Suprapubic skin (tissue), 4 donors: Measurements from ENCODE around the gene CAMK2G. TPM values are rescaled to one million over a fixed set of nuclear protein-coding genes. Genes with fewer than 3 reads are reported as not detected.
"Not testable (repeated sequence)": the region's sequence is repeated elsewhere in the genome, so short reads cannot be mapped to it uniquely, and the experiment has no call there.

ENCODE experiments used
- DNase-seq, 2 donors: peaks; one replicate each; pipeline ENCODE4 v3.0.0-alpha.2; 2019; ENCODE audit warnings: low spot score in 2 of 2
- H3K27ac ChIP-seq: fragments of 200-600 bp; sonication (generic); one replicate; pipeline ENCODE4 v1.5.1; 2019
- H3K27me3 ChIP-seq: fragments of 200-600 bp; sonication (generic); one replicate; pipeline ENCODE4 v1.5.1; 2019
- H3K36me3 ChIP-seq: fragments of 200-600 bp; sonication (generic); one replicate; pipeline ENCODE4 v1.5.1; 2019
- H3K4me1 ChIP-seq: fragments of 200-600 bp; sonication (generic); one replicate; pipeline ENCODE4 v1.5.1; 2019
- H3K4me3 ChIP-seq: fragments of 200-600 bp; sonication (generic); one replicate; pipeline ENCODE4 v1.5.1; 2019; ENCODE audit warnings: mild to moderate bottlenecking
- H3K9me3 ChIP-seq: fragments of 200-600 bp; sonication (generic); one replicate; pipeline ENCODE4 v1.5.1; 2019
- EP300 ChIP-seq: sonication (generic); formaldehyde crosslinking; IDR thresholded peaks from one replicate; pipeline ENCODE4 v1.6.1; 2017; ENCODE audit warnings: antibody characterized with exemption
- POLR2A ChIP-seq, 2 donors: fragments of 450-650 bp; IDR thresholded peaks; one replicate each; pipeline ENCODE4 v1.6.1; 2017; ENCODE audit warnings: antibody characterized with exemption in 2 of 2, mild to moderate bottlenecking in 2 of 2, moderate library complexity in 2 of 2
- POLR2AphosphoS5 ChIP-seq, 3 donors: sonication (generic); formaldehyde crosslinking; IDR thresholded peaks; one replicate each; pipeline ENCODE4 v1.6.1; 2017; ENCODE audit warnings: antibody characterized with exemption in 3 of 3
- WGBS: methylation state at CpG from one replicate; pipeline ENCODE4 v1.1.5; 2018; 5-methylcytosine and 5-hydroxymethylcytosine counted together
- total RNA-seq, 4 donors: library from RNA; depleted of rRNA; stranded (reverse); fragments of >200 nt; gene quantifications; one replicate each; pipeline ENCODE4 v1.1.0, GENCODE V29; 2016
- TF ChIP-seq, protein P1 (sequence below), 2 donors: fragments of 200-600 bp in 1 of 2; fragments of 450-650 bp in 1 of 2; sonication (generic) in 1 of 2; IDR thresholded peaks; one replicate each; pipeline ENCODE4 v1.5.1; 2016 to 2019; ENCODE audit warnings: antibody characterized with exemption in 2 of 2, mild to moderate bottlenecking in 1 of 2, moderate library complexity in 1 of 2

The CAMK2G gene
- total RNA-seq, 4 donors from 2014 or later, result 16.9 to 35.2 (median 20.6) TPM

GRCh38 chr10:73798087-73798486 lies 76.3 kb downstream of the CAMK2G start:
- DNase-seq, result no peak

DNA sequence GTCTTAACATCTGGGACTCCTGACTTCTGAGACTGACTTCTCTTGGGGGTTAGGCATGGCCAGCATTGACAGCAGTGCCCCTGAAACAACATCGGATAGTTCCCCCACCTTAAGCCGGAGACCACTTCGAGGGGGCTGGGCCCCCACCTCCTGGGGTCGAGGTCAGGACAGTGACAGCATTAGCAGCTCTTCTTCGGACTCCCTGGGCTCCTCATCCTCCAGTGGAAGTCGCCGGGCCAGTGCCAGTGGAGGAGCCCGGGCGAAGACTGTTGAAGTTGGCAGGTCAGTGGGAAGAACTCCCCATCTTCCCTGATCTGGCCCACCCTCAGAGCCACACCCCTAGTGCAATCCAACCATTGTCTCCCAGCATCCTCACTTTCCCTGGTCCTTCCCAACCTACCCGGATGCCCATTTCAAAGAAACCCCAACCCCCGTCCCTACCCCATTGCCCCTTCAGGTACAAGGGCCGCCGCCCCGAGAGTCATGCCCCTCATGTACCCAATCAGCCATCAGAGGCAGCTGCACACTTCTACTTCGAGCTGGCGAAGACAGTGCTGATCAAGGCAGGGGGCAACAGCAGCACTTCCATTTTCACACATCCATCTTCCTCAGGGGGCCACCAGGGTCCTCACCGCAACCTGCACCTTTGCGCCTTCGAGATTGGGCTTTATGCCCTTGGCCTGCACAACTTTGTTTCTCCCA lies 76.9 kb downstream of the CAMK2G start:
- Histone ChIP-seq H3K9me3 (no peaks in the 10 kb centered on the region), H3K36me3 (peaks cover 100% of the 10 kb centered on the region), H3K4me1 (peaks cover 4% of the 10 kb centered on the region), H3K4me3 (no peak overlapping the region), H3K27ac (no peak overlapping the region), H3K27me3 (no peaks in the 10 kb centered on the region)
- TF ChIP-seq, protein P1, sequence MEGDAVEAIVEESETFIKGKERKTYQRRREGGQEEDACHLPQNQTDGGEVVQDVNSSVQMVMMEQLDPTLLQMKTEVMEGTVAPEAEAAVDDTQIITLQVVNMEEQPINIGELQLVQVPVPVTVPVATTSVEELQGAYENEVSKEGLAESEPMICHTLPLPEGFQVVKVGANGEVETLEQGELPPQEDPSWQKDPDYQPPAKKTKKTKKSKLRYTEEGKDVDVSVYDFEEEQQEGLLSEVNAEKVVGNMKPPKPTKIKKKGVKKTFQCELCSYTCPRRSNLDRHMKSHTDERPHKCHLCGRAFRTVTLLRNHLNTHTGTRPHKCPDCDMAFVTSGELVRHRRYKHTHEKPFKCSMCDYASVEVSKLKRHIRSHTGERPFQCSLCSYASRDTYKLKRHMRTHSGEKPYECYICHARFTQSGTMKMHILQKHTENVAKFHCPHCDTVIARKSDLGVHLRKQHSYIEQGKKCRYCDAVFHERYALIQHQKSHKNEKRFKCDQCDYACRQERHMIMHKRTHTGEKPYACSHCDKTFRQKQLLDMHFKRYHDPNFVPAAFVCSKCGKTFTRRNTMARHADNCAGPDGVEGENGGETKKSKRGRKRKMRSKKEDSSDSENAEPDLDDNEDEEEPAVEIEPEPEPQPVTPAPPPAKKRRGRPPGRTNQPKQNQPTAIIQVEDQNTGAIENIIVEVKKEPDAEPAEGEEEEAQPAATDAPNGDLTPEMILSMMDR (IDR thresholded peaks at IDR 0.05), result no peak
- TF ChIP-seq POLR2A (IDR thresholded peaks at IDR 0.05) (no peak), EP300 (no peak), POLR2AphosphoS5 (IDR thresholded peaks at IDR 0.05) (no peak)
- WGBS, result 91% methylated on average over 15 of the region's 19 CpGs
- DNase-seq, result no peak

More at GRCh38 chr10:73798087-73798486, 76.3 kb downstream of the CAMK2G start:
- H3K27ac ChIP-seq, result no peak overlapping the region
- no peak overlapping the region for H3K4me3 ChIP-seq
- TF ChIP-seq, protein P1 (IDR thresholded peaks at IDR 0.05), result no peak
- no peak for TF ChIP-seq POLR2A (IDR thresholded peaks at IDR 0.05)
- TF ChIP-seq EP300, result no peak
- no peak for TF ChIP-seq POLR2AphosphoS5 (IDR thresholded peaks at IDR 0.05)
- peaks cover 100% of the 10 kb centered on the region for H3K36me3 ChIP-seq
- H3K27me3 ChIP-seq, result no peaks in the 10 kb centered on the region
- 88% methylated on average over 6 of the region's 6 CpGs for WGBS
- no peaks in the 10 kb centered on the region for H3K9me3 ChIP-seq
- H3K4me1 ChIP-seq, result peaks cover 8% of the 10 kb centered on the region

DNA sequence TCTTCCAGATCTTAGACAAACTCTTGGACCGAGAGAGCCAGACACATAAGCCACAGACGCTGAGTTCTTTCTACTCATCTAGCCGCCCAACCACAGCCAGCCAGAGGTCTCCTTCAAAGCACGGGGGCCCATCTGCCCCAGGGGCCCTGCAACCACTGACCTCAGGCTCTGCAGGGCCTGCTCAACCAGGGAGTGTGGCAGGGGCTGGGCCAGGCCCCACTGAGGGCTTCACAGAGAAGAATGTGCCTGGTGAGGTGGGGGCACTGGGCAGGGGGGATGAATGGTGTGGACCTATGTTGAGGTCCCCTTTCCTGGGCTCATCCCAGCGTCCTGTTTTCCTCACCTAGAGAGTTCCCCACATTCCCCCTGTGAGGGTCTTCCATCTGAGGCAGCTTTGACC lies 77.6 kb downstream of the CAMK2G start:
- 83% methylated on average over 3 of the region's 5 CpGs for WGBS
- H3K9me3 ChIP-seq, result no peaks in the 10 kb centered on the region
- H3K4me3 ChIP-seq, result no peak overlapping the region
- TF ChIP-seq EP300, result no peak
- no peak for TF ChIP-seq POLR2AphosphoS5 (IDR thresholded peaks at IDR 0.05)
- TF ChIP-seq, protein P1 (IDR thresholded peaks at IDR 0.05), result no peak
- TF ChIP-seq POLR2A (IDR thresholded peaks at IDR 0.05), result no peak
- H3K27ac ChIP-seq, result no peak overlapping the region
- no peaks in the 10 kb centered on the region for H3K27me3 ChIP-seq
- no peaks in the 10 kb centered on the region for H3K4me1 ChIP-seq
- DNase-seq, result no peak
- H3K36me3 ChIP-seq, result peaks cover 100% of the 10 kb centered on the region

- not testable (repeated sequence) for H3K27me3 ChIP-seq, H3K4me1 ChIP-seq, H3K4me3 ChIP-seq, H3K27ac ChIP-seq, H3K9me3 ChIP-seq, DNase-seq
- peaks cover 100% of the 10 kb centered on the region for H3K36me3 ChIP-seq
- 94% methylated on average over 8 of the region's 8 CpGs for WGBS
These were observed 78.3 kb downstream of the CAMK2G start for GRCh38 chr10:73796035-73796434.

DNA sequence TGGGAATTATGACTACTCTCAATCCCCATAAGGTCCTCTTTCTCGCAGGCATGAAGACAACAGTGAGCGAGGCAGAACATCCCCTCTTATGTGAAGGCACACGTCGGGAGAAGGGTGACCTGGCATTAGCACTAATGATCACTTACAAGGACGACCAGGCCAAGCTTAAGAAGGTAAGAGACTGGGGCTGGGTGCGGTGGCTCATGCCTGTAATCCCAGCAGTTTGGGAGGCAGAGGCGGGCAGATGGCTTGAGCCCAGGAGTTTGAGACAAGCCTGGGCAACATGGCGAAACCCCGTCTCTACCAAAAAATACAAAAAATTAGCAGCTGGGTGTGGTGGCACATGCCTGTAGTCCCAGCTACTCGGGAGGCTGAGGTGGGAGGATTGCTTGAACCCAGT lies 78.9 kb downstream of the CAMK2G start:
- not testable (repeated sequence) for H3K27ac ChIP-seq, H3K27me3 ChIP-seq, H3K4me1 ChIP-seq, H3K9me3 ChIP-seq, H3K4me3 ChIP-seq
- peaks cover 100% of the 10 kb centered on the region for H3K36me3 ChIP-seq
- WGBS, result 87% methylated on average over 10 of the region's 10 CpGs
- peak in 1 of 2 donors; percentile 50 for DNase-seq

DNA sequence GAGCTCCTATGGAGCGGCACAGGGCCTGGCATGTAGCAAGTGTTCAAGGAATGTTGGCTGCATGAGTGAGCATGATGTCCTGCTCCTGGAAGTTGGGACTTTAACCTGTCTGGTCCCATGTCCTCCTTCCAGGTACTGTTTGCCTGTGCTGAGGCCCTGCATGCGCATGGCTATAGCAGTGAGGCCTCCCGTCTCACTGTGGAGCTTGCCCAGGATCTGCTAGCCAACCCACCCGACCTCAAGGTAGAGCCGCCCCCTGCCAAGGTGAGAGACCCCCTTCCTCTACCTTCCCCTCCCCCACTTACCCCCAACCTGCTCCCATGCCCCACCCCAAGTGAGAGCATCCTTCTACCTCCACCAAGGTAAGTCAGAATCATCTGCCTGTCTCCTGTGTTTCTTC lies 80.9 kb downstream of the CAMK2G start:
- Histone ChIP-seq H3K27ac (no peak overlapping the region), H3K4me3 (no peak overlapping the region), H3K36me3 (peaks cover 99% of the 10 kb centered on the region), H3K4me1 (peaks cover 8% of the 10 kb centered on the region), H3K27me3 (no peaks in the 10 kb centered on the region), H3K9me3 (no peaks in the 10 kb centered on the region)
- TF ChIP-seq POLR2AphosphoS5 (IDR thresholded peaks at IDR 0.05), result no peak
- TF ChIP-seq POLR2A (IDR thresholded peaks at IDR 0.05), result no peak
- TF ChIP-seq, protein P1 (IDR thresholded peaks at IDR 0.05), result no peak
- no peak for TF ChIP-seq EP300
- no peak for DNase-seq
- WGBS, result 96% methylated on average over 5 of the region's 5 CpGs
